ENCODE data around the gene TMEM238.

GRCh38 chr19:55352040-55352439, 32.1 kb downstream of the TMEM238 start:
- TF ChIP-seq POLR2A (IDR thresholded peaks at IDR 0.05): no peak
- TF ChIP-seq CTCF (IDR thresholded peaks at IDR 0.05): no peak

Measured in adrenal gland (tissue), 5 donors.